GM19452 (cell line): ENCODE data around the gene LCE3E.

Experiments
- ATAC-seq: cut with Tn5 transposase; IDR thresholded peaks from one replicate; pipeline ENCODE4 v1.9.1; 2021; ENCODE audit not compliant: unreplicated experiment

LCE3E gene

DNA sequence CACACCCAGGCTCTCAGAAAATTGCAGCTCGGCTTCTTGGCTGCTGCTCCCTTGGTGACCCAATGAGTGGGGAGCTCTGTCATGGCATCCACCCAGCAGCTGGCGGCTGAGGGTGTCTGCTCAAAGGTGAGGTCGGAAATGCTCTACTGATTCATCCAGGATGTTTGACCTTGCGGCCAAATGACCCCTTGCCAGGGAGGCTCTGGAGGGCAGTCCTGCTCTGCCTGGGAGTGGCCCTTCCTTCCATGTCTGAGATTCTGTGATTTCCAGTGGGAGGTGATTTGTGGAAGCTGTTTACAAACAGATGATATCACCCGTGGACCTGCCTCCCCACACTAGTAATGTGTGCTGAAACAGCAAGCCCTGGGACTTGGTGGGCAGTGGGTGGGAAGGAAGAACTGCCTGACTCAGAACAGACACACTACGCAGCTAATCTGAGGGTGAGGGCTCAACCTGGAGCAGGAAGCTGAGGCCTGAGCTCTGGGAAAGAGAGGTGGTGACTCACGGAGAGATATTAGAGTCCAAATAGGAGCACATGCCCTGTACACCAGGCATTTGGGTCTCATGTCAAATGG, 49.3 kb downstream of the LCE3E start:
- no peak for ATAC-seq

- ATAC-seq = no peak
Measured at GRCh38 chr1:152516082-152516481, 50.5 kb downstream of the LCE3E start.
